ENCODE measurements around the gene KCMF1.

Gene KCMF1

DNA sequence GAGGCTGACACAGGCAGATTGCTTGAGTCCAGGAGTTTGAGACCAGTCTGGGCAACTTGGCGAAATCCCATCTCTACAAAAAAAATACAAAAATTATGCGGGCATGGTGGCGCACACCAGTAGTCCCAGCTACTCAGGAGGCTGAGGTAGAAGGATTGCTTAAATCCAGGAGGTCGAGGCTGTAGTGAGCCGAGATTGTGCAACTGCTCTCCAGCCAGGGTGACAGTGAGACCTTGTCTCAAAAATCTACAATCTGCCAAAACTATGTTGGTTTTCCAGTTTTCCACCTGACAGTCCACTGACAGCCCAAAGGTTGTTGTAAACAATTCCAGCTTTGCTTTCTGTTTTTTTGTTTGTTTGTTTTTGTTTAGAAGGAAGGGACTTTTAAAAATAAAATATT lies 51.3 kb downstream of the KCMF1 start:
- DNase-seq (ENCODE audit: low read depth in 2 of 2): no peak

GRCh38 chr2:85024372-85025047 lies 53.5 kb downstream of the KCMF1 start:
- no peak for DNase-seq (ENCODE audit: low read depth in 2 of 2)

DNA sequence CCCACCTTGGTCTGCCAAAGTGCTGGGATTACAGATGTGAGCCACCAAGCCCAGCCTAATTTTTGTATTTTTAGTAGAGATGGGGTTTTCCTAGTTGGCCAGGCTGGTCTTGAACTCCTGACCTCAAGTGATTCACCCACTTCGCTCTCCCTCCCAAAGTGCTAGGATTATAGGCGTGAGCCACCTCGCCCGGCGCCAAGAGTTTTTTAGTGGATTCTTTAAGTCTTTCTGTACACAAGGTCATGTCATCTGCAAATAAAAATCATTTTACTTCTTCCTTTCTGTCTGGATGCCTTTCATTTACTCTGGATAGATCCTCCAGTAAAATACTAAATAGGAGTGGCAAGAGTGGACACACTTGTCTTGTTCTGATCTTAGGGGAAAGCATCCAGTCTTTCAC lies 61.7 kb downstream of the KCMF1 start:
- DNase-seq (ENCODE audit: low read depth in 2 of 2): no peak

DNA sequence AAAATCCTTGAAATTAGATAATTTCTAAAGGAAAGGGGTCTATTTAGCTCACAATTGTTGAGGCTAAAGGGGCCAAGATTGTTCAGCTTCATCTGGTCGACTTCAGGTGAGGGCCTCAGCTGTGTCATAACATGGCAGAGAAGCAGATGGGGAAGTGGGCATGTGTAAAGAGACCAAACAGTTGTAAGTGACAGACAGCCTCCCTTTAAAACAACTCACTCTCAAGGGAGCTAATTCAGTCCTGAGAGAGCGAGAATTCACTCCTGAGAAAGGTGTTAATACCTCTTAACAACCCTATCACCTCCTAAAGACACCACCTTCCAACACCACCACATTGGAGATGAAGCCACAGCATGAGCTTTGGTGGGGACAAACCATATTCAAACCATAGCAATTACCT lies 62.4 kb downstream of the KCMF1 start:
- DNase-seq (ENCODE audit: low read depth in 2 of 2): no peak

DNA sequence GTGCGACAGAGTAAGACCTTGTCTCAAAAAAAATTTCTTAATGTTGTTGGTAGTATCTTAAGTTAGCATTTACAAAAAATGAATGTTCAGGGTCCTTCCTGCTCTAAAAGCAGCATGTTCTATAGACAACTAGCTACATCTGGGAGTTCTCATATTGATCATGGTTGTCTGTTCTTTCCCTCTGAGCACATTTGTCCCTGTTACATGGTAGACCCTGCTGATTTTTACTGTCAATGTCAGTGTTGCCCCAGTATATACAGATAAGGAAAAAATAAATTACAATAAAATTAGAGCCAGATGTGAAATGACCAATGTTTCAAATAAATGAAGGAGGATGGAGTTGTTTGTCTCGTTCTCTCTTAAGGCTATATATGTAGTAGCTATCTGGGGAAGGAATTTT lies 63.2 kb downstream of the KCMF1 start:
- DNase-seq (ENCODE audit: low read depth in 2 of 2): no peak

- DNase-seq (ENCODE audit: low read depth in 2 of 2): no peak
These were observed 66.7 kb downstream of the KCMF1 start for GRCh38 chr2:85037622-85038021.

DNA sequence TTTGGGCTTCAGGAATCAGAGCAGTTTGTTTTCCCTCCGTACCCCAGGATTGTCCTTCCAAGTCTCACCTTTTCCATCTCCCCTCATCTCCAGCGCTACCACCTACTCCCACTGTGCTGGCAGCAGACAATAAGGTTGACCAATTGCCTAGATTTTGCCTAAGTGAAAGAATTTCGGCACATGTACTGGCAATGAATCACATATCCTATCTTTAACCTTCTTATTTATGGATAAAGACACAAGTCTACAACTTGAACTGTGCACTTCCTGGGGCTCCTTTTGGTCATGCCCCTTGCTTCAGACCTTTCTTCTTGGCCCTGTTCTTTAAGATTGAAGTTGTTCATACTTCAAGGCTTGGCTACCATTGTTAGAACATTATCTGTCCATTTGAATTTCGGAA lies 71.4 kb downstream of the KCMF1 start:
- DNase-seq (ENCODE audit: low read depth in 2 of 2): no peak

GRCh38 chr2:85048534-85048933 lies 77.6 kb downstream of the KCMF1 start:
- no peak for DNase-seq (ENCODE audit: low read depth in 2 of 2)

GRCh38 chr2:85049236-85049635 lies 78.3 kb downstream of the KCMF1 start:
- no peak for DNase-seq (ENCODE audit: low read depth in 2 of 2)

DNA sequence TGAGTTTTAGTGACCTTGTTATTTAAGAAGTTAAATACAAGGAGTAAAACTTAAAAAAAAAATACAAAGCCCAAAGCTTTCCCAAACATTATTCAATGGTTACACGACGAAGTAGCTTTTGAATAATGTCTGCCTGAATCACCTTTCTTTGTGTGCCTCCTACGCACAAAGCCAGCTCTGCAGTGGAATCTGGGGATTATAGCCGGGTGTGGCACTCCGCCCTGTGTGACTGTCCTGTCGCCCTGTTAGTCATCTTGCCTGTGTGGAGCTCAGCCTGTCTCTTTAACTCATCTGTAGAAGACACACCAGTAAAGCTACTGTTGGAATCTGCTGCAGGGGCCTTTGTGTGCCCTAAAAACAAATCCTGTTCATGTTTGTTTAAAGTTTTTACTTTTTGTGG lies 82.8 kb downstream of the KCMF1 start:
- DNase-seq (ENCODE audit: low read depth in 2 of 2): no peak

GRCh38 chr2:85057226-85057962 lies 86.4 kb downstream of the KCMF1 start:
- DNase-seq (ENCODE audit: low read depth in 2 of 2): no peak

GRCh38 chr2:85061896-85062295 lies 90.9 kb downstream of the KCMF1 start:
- no peak for DNase-seq (ENCODE audit: low read depth in 2 of 2)

DNA sequence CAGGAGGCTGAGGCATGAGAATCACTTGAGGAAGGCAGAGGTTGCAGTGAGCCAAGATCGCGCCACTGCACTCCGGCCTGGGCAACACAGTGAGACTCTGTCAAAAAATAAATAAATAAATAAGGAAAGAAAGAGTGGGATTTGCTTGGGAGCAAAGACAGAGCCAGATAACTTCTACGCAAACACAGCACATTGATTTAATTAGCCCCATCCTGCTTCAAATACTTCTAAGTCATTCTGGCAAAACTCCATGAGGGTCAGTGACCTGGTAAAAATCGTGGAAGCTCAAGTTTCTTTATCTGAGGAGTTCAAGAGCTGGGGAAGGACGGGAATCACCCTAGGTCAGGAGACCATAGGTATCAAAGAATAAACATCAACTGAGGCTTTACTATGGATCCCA lies 91.6 kb downstream of the KCMF1 start:
- peak in 1 of 2 experiments; percentile 39 for DNase-seq (ENCODE audit: low read depth in 2 of 2)

DNA sequence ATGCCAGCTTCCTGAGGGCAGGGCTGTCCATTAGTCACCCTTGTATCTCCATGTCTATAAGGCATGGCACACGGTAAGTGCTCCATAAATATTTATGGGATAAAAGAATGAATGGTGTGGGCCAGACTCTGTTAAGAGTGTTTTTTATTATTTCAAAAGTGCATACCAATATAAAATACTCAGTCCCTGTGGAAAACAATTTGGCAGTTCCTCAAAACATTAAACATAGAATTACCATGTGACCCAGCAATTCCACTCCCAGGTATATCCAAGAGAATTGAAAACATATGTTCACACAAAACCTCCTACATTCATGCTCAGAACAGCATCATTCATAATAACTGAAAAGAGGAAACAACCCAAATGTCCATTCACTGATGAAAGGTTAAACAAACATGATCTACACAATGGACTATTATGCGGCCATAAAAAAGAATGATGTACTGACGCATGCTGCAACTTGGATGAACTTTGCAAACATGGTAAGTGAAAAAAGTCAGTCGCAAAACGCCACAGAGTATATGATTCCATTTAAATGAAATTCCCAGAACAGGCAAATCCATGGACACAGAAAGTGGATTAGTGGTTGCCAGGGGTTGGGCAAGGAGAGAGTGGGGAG lies 93.1 kb downstream of the KCMF1 start:
- DNase-seq (ENCODE audit: low read depth in 2 of 2): peak; percentile 63 to 69

DNA sequence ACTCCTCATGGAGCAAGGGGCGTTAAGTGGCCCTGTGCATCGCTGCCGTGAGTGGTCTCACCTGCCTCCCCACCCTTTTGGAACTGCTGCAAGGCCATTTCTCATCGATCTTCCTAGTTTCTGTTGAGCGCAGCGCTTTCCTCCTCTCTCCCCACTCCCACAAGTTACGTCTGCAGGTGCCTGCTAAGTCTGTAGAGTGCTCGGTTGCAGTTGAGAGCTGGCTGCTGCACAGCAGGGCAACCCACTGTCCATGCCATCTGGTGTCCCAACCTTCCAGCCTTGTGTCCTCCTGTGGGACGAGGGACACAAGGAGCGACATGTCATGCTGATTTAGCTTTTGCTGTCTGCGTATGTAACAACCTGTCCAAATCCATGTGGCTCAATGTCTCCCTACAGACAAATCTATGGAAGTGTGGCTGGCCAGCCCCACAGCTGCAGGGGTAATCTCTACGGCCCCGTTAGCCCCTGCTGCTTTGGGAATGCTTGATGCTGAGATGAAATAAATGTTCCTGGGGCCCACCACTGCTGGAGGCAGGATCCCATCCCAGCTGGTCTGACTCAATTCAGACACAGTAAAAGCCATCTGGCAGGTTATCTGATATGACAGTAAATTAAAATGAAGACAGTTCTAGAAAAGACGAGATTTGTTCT lies 94.1 kb downstream of the KCMF1 start:
- no peak for DNase-seq (ENCODE audit: low read depth in 2 of 2)

GRCh38 chr2:85066006-85066740 lies 95.2 kb downstream of the KCMF1 start:
- DNase-seq (ENCODE audit: low read depth in 2 of 2): no peak

- DNase-seq (ENCODE audit: low read depth in 2 of 2): peak; percentile 45 to 56
These were observed 96.0 kb downstream of the KCMF1 start for GRCh38 chr2:85066874-85067351.

GRCh38 chr2:85071096-85071495 lies 100.1 kb downstream of the KCMF1 start:
- DNase-seq (ENCODE audit: low read depth in 2 of 2): no peak

DNA sequence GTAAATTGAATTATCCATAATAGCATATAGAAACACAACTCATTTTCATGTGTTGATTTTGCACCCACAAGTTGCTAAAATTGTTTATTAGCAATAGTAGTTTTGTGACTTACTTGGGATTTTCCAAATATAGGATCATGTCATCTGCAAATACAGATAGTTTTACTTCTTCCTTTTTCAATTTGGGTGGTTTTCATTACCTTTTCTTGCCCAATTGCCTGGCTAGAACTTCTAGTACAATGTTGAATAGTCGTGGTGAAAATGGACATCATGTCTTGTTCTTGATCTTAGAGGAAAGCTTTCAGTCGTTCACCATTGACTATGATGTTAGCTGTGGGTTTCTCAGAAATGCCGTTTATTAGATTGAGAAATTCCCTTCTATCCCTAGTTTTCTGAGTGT lies 102.1 kb downstream of the KCMF1 start:
- no peak for DNase-seq (ENCODE audit: low read depth in 2 of 2)

GRCh38 chr2:85076618-85077274 lies 105.8 kb downstream of the KCMF1 start:
- DNase-seq (ENCODE audit: low read depth in 2 of 2): no peak

- DNase-seq (ENCODE audit: low read depth in 2 of 2): no peak
These were observed 107.0 kb downstream of the KCMF1 start for GRCh38 chr2:85077859-85078419.

All from fibroblast of skin of left quadriceps (primary cell).